HepG2 (cell line): Measurements from ENCODE around the gene TGM1. TPM values are rescaled to one million over a fixed set of nuclear protein-coding genes. Genes with fewer than 3 reads are reported as not detected.

Experiments used
- GRHL1 ChIP-seq: sonication (generic); formaldehyde crosslinking; conservative IDR thresholded peaks from 2 replicates; pipeline ENCODE4 v1.8.0; 2022; ENCODE audit warnings: missing genetic modification reagents
- SCMH1 ChIP-seq: sonication (generic); formaldehyde crosslinking; IDR thresholded peaks from 2 replicates; pipeline ENCODE4 v1.9.0; 2021; ENCODE audit warnings: missing genetic modification reagents, mild to moderate bottlenecking, borderline replicate concordance
- SIX4 ChIP-seq: sonication (generic); formaldehyde crosslinking; IDR thresholded peaks from 2 replicates; pipeline ENCODE4 v1.4.0; 2020; ENCODE audit warnings: missing genetic modification reagents
- ZFP36L2 ChIP-seq: sonication (generic); formaldehyde crosslinking; IDR thresholded peaks from 2 replicates; pipeline ENCODE4 v1.4.0; 2020; ENCODE audit warnings: missing genetic modification reagents
- ZNF207 ChIP-seq: fragments of 450-650 bp; IDR thresholded peaks from 2 replicates; pipeline ENCODE4 v1.6.1; 2016; ENCODE audit warnings: antibody characterized with exemption, borderline replicate concordance
- ZNF33B ChIP-seq: sonication (generic); formaldehyde crosslinking; IDR thresholded peaks from 2 replicates; pipeline ENCODE4 v1.5.1; 2020; ENCODE audit warnings: mild to moderate bottlenecking, missing genetic modification reagents
- ZNF547 ChIP-seq: sonication (generic); formaldehyde crosslinking; IDR thresholded peaks from 2 replicates; pipeline ENCODE4 v1.5.1; 2020; ENCODE audit warnings: mild to moderate bottlenecking, missing genetic modification reagents
- ZUFSP ChIP-seq: sonication (generic); formaldehyde crosslinking; IDR thresholded peaks from 2 replicates; pipeline ENCODE4 v1.9.0; 2021; ENCODE audit warnings: missing genetic modification reagents, mild to moderate bottlenecking, borderline replicate concordance
- polyA plus RNA-seq, 8 experiments: library from polyadenylated mRNA; depleted of rRNA in 3 of 8; stranded (reverse) in 7 of 8; unstranded in 1 of 8; fragments of >200 nt; fragmentation: Illumina TruSeq in 4 of 8; extraction: Trizol in 4 of 8; gene quantifications; 2 replicates each; pipeline versions ENCODE4 v1.2.1 to v1.2.3, GENCODE V29; 2011 to 2016; ENCODE audit warnings: low read depth in 4 of 8, missing spikeins in 1 of 8, mixed read lengths in 1 of 8; ENCODE audit not compliant: insufficient read depth in 1 of 8
- total RNA-seq, 5 experiments: library from RNA; depleted of rRNA; stranded (reverse); fragments of >200 nt; fragmentation: Illumina TruSeq; extraction: Trizol; gene quantifications; 2 replicates each; pipeline ENCODE4 v1.2.3, GENCODE V29; 2016; ENCODE audit warnings: low read depth in 1 of 5
- TF ChIP-seq, protein P1 (sequence below): sonication (generic); formaldehyde crosslinking; IDR thresholded peaks from one replicate; pipeline ENCODE4 v1.5.1; 2020; ENCODE audit warnings: mild to moderate bottlenecking, missing genetic modification reagents; ENCODE audit errors: not compliant biosample characterization
- TF ChIP-seq, protein P2 (sequence below): sonication (generic); formaldehyde crosslinking; IDR thresholded peaks from 2 replicates; pipeline ENCODE4 v1.4.0; 2020; ENCODE audit warnings: mild to moderate bottlenecking, missing genetic modification reagents
- TF ChIP-seq, protein P3 (sequence below): sonication (generic); formaldehyde crosslinking; IDR thresholded peaks from 2 replicates; pipeline ENCODE4 v1.5.0; 2020; ENCODE audit warnings: missing genetic modification reagents

The TGM1 gene
- total and polyA plus RNA-seq, 2 of the 13 experiments (the other 11 are each of a cell fraction or from before 2014, with no cell fraction given), result 3.2 to 10.6 TPM

- TF ChIP-seq SCMH1 (CRISPR knock-in tag), result no peak
- no peak for TF ChIP-seq ZNF207
- 0 out of 2 replicates have a peak, but pooled peaks have one; percentile 13 for TF ChIP-seq ZNF547
- TF ChIP-seq, protein P1, sequence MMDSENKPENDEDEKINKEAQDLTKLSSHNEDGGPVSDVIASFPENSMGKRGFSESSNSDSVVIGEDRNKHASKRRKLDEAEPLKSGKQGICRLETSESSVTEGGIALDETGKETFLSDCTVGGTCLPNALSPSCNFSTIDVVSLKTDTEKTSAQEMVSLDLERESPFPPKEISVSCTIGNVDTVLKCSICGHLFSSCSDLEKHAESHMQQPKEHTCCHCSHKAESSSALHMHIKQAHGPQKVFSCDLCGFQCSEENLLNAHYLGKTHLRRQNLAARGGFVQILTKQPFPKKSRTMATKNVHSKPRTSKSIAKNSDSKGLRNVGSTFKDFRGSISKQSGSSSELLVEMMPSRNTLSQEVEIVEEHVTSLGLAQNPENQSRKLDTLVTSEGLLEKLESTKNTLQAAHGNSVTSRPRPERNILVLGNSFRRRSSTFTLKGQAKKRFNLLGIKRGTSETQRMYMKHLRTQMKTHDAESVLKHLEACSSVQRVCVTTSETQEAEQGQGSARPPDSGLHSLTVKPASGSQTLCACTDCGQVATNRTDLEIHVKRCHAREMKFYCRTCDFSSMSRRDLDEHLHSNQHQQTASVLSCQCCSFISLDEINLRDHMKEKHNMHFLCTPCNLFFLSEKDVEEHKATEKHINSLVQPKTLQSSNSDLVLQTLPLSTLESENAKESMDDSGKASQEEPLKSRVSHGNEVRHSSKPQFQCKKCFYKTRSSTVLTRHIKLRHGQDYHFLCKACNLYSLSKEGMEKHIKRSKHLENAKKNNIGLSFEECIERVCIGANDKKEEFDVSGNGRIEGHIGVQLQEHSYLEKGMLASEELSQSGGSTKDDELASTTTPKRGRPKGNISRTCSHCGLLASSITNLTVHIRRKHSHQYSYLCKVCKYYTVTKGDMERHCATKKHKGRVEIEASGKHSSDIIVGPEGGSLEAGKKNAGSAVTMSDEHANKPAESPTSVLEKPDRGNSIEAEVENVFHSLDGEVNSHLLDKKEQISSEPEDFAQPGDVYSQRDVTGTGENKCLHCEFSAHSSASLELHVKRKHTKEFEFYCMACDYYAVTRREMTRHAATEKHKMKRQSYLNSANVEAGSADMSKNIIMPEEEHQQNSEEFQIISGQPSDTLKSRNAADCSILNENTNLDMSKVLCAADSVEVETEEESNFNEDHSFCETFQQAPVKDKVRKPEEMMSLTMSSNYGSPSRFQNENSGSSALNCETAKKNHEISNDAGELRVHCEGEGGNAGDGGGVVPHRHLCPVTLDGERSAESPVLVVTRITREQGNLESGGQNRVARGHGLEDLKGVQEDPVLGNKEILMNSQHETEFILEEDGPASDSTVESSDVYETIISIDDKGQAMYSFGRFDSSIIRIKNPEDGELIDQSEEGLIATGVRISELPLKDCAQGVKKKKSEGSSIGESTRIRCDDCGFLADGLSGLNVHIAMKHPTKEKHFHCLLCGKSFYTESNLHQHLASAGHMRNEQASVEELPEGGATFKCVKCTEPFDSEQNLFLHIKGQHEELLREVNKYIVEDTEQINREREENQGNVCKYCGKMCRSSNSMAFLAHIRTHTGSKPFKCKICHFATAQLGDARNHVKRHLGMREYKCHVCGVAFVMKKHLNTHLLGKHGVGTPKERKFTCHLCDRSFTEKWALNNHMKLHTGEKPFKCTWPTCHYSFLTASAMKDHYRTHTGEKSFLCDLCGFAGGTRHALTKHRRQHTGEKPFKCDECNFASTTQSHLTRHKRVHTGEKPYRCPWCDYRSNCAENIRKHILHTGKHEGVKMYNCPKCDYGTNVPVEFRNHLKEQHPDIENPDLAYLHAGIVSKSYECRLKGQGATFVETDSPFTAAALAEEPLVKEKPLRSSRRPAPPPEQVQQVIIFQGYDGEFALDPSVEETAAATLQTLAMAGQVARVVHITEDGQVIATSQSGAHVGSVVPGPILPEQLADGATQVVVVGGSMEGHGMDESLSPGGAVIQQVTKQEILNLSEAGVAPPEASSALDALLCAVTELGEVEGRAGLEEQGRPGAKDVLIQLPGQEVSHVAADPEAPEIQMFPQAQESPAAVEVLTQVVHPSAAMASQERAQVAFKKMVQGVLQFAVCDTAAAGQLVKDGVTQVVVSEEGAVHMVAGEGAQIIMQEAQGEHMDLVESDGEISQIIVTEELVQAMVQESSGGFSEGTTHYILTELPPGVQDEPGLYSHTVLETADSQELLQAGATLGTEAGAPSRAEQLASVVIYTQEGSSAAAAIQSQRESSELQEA (CRISPR knock-in tag), result peak; percentile 31
- TF ChIP-seq, protein P2, sequence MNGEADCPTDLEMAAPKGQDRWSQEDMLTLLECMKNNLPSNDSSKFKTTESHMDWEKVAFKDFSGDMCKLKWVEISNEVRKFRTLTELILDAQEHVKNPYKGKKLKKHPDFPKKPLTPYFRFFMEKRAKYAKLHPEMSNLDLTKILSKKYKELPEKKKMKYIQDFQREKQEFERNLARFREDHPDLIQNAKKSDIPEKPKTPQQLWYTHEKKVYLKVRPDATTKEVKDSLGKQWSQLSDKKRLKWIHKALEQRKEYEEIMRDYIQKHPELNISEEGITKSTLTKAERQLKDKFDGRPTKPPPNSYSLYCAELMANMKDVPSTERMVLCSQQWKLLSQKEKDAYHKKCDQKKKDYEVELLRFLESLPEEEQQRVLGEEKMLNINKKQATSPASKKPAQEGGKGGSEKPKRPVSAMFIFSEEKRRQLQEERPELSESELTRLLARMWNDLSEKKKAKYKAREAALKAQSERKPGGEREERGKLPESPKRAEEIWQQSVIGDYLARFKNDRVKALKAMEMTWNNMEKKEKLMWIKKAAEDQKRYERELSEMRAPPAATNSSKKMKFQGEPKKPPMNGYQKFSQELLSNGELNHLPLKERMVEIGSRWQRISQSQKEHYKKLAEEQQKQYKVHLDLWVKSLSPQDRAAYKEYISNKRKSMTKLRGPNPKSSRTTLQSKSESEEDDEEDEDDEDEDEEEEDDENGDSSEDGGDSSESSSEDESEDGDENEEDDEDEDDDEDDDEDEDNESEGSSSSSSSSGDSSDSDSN (CRISPR knock-in tag), result peak; percentile 78
- no peak for TF ChIP-seq ZNF33B (CRISPR knock-in tag)
- no peak for TF ChIP-seq GRHL1 (CRISPR knock-in tag)
- TF ChIP-seq, protein P3, sequence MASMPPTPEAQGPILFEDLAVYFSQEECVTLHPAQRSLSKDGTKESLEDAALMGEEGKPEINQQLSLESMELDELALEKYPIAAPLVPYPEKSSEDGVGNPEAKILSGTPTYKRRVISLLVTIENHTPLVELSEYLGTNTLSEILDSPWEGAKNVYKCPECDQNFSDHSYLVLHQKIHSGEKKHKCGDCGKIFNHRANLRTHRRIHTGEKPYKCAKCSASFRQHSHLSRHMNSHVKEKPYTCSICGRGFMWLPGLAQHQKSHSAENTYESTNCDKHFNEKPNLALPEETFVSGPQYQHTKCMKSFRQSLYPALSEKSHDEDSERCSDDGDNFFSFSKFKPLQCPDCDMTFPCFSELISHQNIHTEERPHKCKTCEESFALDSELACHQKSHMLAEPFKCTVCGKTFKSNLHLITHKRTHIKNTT (CRISPR knock-in tag), result no peak
- no peak for TF ChIP-seq ZFP36L2 (CRISPR knock-in tag)
- no peak for TF ChIP-seq SIX4
- TF ChIP-seq ZUFSP (CRISPR knock-in tag), result no peak
These were observed 10.5 kb downstream of the TGM1 start (continued) for GRCh38 chr14:24252289-24253124.
